ENCODE results near the gene MLYCD.
A peak's percentile ranks its signal among the peaks of the same experiment; 100 is the strongest.

MLYCD gene

DNA sequence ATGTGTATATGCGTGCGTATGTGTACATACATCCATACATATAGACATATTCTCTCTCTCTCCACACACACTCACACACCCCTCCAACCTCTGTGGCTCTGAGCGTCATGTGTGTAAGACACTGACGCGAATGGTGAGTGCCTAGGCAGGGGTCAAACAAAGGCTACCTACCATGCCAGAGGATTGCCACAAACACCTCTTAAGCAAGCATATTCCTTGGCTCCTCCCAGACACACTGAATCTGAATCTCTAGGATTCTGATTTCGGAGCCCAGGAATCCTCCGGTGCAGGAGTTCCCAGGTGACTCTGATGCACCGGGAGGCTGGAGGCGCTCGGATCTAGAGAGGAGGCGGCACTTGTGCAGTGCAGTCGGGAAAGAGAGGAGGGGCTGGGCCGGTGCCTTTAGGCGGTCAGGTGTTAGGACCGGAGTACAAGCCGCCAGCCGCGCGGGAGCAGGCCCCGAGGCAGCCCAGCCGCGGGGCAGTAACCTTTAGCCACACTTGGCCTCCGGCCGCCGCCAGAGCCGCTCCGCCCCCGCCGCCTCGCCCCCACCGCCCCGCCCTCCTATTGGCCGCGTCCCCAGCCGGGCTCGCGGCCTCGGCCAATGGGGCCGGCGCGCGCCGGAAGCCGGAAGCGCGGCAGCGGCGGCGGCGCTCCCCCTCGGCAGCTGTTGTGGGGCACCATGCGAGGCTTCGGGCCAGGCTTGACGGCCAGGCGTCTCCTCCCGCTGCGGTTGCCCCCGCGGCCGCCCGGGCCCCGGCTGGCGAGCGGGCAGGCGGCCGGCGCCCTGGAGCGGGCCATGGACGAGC lies at the start of gene MLYCD:
TSS of gene MLYCD (plus strand) at position 653 of the 809 bp plus-strand sequence. CDS start at position 683, 30 bp downstream.
- DNase-seq = peak; percentile 66

- DNase-seq = no peak
Measured at GRCh38 chr16:83849421-83849820, 49.5 kb upstream of the MLYCD start.

- no peak for DNase-seq
Measured at GRCh38 chr16:83850947-83851346, 48.0 kb upstream of the MLYCD start.

GRCh38 chr16:83851473-83851872 lies 47.4 kb upstream of the MLYCD start:
- DNase-seq = no peak

DNA sequence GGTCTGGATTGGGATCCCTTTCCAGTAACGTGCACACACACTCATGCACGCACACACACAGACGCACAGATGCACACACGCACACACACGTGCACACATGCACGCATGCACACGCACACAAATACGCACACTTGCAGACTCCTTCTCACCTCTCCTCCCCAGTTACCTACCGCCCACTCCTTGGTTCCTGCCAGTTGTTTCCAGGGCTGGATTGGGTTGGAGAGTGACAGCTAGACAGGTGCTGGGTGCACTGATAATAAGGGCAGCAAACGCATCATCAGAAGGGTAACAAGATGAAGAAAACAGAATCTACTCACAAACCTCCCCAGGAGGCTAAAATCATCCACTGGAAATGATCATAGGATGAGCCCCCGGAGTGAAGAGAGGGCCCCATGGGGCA lies 46.1 kb upstream of the MLYCD start:
- DNase-seq = no peak

DNA sequence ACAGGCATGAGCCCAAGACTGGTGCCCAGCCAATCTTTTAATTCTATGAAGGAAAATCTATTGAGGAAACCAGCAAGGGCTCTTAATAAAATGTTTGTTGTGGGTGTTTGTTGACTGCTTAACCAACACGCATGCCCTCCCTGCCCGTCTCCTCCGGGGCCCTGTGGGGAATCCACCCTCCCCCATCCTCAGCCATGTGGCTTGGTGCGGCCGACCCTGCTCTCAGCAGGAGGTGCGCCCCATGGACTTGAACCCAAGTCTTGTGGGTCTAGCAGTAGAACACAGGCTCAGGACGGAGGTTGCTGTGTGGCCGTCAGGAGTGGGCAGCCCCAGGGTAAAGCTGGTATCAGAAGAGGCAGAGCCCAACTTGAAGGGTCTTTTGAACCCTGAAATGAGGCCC lies 45.1 kb upstream of the MLYCD start:
- no peak for DNase-seq

DNA sequence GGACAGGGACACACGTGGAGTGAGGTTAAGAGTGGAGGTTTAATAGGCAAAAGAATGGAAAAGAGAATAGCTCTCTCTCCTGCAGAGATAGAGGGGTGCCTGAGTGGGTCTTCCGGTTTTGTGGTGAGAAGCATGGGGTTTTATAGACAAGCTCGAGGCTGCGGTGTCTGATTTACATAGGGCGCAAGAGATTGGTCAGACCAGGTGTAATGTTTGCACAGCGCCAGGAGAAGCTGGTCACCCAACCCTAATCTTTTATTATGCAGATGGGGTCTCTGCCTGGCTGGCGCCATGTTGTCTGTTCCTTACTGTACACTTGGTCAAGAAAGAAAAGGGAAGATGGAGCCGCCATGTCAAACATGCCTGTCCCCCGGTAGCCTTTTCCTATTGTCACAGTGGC lies 44.5 kb upstream of the MLYCD start:
- no peak for DNase-seq

DNA sequence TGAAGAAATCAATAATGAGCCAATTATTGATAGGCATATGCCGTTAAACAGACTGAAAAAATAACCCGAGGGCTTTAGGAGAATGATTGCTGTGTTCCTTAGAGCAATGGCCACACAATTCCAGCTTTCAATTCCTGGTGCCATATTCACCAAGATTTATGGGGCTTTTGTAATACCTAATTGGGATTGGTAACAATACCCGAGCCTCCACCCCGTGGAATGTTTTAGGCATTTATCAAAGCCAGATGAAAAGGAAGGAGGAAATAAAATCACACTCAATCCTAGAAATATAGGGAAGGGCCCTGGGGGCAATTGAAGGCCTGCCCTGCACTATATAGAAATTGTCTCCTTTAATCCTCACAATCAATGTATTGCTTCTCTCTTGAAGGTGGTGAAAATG lies 42.1 kb upstream of the MLYCD start:
- DNase-seq = no peak

DNA sequence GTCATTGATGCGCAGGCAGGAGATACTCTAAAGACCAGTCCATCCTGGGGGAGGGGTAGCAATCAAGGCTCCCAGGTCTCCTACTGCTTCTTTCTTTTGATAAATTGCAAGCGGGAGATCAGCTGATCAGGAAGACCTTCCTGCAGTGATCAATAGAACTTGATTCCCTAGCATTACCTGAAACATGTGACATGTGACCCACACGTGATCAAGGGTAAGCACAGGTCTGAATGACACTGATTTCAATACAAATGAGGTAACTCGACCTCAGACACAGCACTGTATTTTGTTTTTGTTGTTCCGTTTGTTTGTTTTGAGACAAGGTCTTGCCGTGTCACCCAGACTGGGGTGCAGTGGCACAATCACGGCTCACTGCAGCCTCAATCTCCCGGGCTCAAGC lies 39.6 kb upstream of the MLYCD start:
- DNase-seq = no peak

GRCh38 chr16:83862661-83863060 lies 36.3 kb upstream of the MLYCD start:
- no peak for DNase-seq

DNA sequence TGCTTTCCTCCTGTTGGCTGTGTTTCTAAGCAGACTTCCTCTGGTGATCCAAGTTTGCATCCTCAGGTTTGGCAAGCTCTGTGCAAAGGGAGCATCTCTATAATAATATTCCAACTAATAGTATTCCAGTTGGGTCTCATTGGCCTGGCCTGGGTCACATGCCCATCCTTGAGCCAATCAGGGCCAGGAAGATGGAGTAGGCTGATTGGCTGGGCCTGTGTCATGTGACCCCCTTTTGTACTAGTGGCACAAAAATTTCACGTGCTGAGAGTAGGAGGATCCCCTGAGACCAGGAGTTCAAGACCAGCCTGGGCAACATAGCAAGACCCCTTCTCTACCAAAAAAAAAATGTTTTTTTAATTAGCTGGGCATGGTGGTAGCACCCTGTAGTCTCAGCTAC lies 35.2 kb upstream of the MLYCD start:
- DNase-seq = no peak

- DNase-seq = no peak
Measured at GRCh38 chr16:83870830-83871229, 28.1 kb upstream of the MLYCD start.

DNA sequence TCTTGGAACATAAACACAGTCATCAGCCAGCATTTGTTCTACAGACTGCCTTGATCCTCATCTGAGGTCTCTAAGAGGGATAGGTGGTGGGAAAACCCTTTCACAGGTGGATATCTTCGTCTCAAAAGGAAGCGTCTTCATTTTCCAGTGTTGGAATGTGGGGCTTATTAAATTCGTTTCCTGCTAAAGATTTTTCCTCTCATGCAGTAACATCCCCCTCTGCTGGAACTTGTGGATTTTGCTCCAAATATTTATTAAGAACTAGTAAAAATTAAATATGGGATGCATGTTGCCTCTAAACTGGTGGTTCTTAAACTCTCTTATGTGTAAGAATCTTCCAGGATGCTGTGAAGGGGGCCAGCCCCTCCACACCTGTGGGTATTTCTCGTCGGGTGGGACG lies 20.1 kb upstream of the MLYCD start:
- DNase-seq = no peak

- no peak for DNase-seq
Measured at GRCh38 chr16:83882163-83882885, 16.6 kb upstream of the MLYCD start.

GRCh38 chr16:83886199-83886971 lies 12.5 kb upstream of the MLYCD start:
- no peak for DNase-seq

DNA sequence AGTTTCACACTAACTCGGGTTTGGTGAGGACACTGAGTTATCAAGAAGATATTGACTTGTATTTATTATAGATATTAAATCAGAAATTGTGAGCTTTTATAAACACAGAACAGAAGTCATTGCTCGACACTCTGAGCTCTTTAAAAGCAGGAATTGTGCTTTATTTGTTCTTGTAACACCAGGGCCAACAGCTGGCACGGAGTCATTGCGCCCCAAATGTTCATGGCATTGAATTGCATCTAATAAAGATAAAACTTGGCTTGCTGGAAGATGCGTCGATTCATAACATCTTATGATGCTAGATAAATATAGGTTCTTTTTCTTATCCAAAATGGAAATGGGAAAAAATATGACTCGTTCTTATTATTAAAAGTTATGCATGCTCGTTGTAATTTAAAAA lies 11.8 kb upstream of the MLYCD start:
- DNase-seq = no peak

DNA sequence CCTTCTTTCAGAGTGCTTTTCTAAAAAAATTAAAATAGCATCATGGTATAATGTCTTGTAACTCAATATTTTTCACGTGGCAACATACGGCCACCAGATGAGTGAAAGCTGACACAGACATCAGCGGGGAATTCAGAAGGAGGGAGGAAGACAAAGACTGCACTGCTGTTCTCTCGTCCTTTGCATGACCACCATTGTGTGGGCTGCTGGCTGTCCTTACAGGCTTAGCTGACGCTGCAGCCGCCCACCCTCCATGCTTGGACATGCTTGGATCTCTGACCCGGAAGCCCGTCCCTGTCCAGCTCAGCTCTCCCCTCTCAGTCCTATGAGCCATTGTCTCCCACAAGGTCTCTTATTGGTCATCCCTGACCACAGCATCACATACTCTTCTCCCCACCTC lies 11.4 kb upstream of the MLYCD start:
- DNase-seq = no peak

- DNase-seq = no peak
Measured at GRCh38 chr16:83888672-83889044, 10.3 kb upstream of the MLYCD start.

GRCh38 chr16:83890359-83890758 lies 8.6 kb upstream of the MLYCD start:
- DNase-seq = no peak

GRCh38 chr16:83891742-83892141 lies 7.2 kb upstream of the MLYCD start:
- no peak for DNase-seq

DNA sequence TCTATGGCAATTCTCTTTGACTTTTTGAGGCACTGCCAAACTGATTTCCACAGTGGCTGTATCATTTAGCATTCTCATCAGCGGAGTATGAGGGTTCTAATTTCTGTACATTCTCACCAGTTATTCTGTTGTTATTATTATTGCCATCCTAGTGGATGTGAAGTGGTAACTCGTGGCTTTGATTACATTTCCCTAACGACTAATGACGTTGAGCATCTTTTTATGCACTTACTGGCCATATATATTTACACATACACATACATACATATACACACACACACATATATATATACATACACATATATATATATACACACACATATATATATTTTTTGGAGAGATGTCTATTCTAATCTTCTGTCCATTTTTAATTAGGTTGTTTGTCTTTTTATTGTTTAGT lies 3.7 kb upstream of the MLYCD start:
- DNase-seq = no peak

DNA sequence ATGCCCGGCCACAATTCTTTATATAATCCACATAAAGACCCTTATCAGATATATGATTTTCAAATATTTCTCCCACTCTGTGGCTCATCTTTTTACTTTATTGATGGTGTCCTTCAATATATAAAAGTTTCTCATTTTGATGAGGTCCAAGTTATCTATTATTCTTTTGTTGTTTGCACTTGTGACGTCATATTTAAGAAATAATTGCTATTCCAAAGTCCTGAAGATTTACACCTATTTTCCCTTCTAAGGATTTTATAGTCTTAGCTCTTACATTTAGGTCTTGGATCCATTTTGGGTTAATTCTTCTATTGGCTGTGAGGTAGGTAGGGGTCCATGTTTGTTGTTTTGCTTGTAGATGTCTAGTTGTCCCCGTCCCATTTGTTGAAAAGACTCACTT lies 3.0 kb upstream of the MLYCD start:
- DNase-seq = no peak

- DNase-seq = peak; percentile 10
Measured at GRCh38 chr16:83899272-83899897, 470 bp downstream of the MLYCD start.

All from activated effector memory CD4-positive, alpha-beta T cell treated with Interleukin-2 at 50 U/mL for 16 hours (primary cell).